Mammary epithelial cell (primary cell): ENCODE measurements around the gene IQGAP2.

Source experiments
- EZH2 ChIP-seq: IDR thresholded peaks from 2 replicates; pipeline ENCODE4 v1.6.1; 2012; ENCODE audit warnings: low read length, inconsistent platforms, borderline replicate concordance
- TF ChIP-seq, protein P1 (sequence below), 2 donors: IDR thresholded peaks in 1 of 2; conservative IDR thresholded peaks in 1 of 2; 2 replicates each; pipeline ENCODE4 v1.5.1; 2011 to 2012; ENCODE audit warnings: inconsistent platforms in 2 of 2, low read length in 2 of 2, mild to moderate bottlenecking in 2 of 2, control low read depth in 1 of 2, low read depth in 1 of 2; ENCODE audit not compliant: insufficient read depth in 1 of 2; ENCODE audit errors: extremely low read depth in 1 of 2

DNA sequence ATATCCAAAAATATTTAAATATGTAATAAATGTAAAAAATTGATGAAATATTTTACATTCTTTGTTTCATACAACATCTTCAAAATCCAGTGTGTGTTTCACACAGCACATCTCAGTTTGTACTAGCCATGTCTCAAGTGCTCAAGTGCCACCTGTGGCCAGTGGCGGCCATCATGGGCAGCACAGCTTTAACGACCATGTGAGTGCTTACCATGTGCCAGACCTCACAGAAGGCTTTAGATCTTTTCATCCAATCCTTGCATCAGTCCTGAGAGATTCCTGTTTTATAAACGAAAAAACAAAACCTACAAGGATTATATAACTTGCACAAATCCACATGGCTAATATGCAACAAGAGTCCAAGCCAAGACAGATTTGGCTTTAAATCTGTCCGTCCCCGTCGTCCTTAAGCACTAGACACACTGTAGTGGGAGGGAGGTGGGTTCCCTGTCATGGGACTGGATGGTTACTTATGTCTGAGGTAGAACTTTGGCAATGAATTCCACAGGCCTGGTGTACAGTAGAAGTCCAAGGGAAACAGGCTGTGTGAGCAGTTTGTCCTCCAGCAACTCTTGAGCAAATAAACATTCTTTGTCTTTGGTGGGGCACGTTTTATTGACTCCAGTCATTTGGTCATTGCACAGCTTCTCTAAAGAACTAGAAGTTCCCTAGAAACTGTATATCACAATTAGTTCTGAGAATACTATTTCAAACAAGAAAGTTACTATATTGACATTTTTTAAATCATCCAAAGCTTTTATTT lies 287.8 kb downstream of the IQGAP2 start:
- TF ChIP-seq, protein P1, sequence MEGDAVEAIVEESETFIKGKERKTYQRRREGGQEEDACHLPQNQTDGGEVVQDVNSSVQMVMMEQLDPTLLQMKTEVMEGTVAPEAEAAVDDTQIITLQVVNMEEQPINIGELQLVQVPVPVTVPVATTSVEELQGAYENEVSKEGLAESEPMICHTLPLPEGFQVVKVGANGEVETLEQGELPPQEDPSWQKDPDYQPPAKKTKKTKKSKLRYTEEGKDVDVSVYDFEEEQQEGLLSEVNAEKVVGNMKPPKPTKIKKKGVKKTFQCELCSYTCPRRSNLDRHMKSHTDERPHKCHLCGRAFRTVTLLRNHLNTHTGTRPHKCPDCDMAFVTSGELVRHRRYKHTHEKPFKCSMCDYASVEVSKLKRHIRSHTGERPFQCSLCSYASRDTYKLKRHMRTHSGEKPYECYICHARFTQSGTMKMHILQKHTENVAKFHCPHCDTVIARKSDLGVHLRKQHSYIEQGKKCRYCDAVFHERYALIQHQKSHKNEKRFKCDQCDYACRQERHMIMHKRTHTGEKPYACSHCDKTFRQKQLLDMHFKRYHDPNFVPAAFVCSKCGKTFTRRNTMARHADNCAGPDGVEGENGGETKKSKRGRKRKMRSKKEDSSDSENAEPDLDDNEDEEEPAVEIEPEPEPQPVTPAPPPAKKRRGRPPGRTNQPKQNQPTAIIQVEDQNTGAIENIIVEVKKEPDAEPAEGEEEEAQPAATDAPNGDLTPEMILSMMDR (conservative IDR thresholded peaks at IDR 0.05 in 1 of 2, IDR thresholded peaks at IDR 0.05 in 1 of 2; ENCODE audit: extremely low read depth in 1 of 2, insufficient read depth in 1 of 2, low read depth in 1 of 2, low read length in 2 of 2) = no peak
- no peak for TF ChIP-seq EZH2
